ENCODE measurements around the gene ABHD12B. TPM values are rescaled to one million over a fixed set of nuclear protein-coding genes. Genes with fewer than 3 reads are reported as not detected.

The ABHD12B gene
- polyA plus RNA-seq, 1 of the 3 experiments (the other 2 are of a cell fraction): not detected

DNA sequence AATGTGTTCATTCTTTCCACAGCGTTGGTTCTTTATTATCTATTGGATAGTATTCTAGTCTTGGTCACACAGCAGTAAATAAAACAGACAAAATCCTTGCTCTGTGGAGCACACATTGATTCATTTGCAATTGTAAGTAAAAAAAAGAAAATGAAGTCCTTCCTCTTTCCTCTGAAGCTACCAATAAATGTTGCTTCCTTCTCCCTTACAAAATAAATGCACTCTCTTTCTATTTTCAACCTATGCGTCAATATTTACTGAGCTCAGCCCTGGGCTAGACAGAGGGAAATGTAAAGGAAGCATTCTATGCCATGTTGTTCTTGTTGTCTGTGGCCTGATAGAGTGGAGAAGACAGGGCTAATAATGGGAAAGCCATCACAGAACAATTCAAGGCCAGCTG, 2.9 kb downstream of the ABHD12B start:
- Histone ChIP-seq H3K27me3 (ENCODE audit: insufficient read depth) (no peaks in the 10 kb centered on the region), H3K4me1 (ENCODE audit: control insufficient read depth in 1 of 2, insufficient read depth in 2 of 2, low read depth in 1 of 2, low read length in 1 of 2) (no peaks in the 10 kb centered on the region; a peak in 1 of 4 replicates), H3K79me2 (ENCODE audit: insufficient read depth) (no peaks in the 10 kb centered on the region), H3K4me3 (ENCODE audit: low read depth in 2 of 2, low read length in 1 of 2) (no peak overlapping the region), H3K9ac (no peak overlapping the region), H3K27ac (ENCODE audit: low read depth in 2 of 2, low read length in 1 of 2) (no peak overlapping the region), H3K9me3 (no peaks in the 10 kb centered on the region), H3K9me2 (no peaks in the 10 kb centered on the region), H3F3A (replicated peaks; ENCODE audit: insufficient read depth) (no peaks in the 10 kb centered on the region), H3K4me2 (no peak overlapping the region), H4K20me1 (ENCODE audit: insufficient read depth) (no peaks in the 10 kb centered on the region), H2AFZ (ENCODE audit: low read depth) (no peak overlapping the region), H3K36me3 (replicated peaks in 1 of 2; ENCODE audit: control insufficient read depth in 1 of 2, insufficient read depth in 2 of 2, low read length in 1 of 2) (no peaks in the 10 kb centered on the region)
- ChIA-PET POLR2A (no interaction called here), CTCF (interaction anchor here (1.3 kb wide), 1 partner anchor 15 kb away, joined by 4 read pairs; no protein-coding TSS in a partner anchor)
- 86% methylated on average over 2 of the region's 2 CpGs for WGBS (ENCODE audit: low lambda C conversion rate)
- TF ChIP-seq RAD21 (IDR thresholded peaks at IDR 0.05; ENCODE audit: low read length) (no peak), REST (IDR thresholded peaks at IDR 0.05; ENCODE audit: low read depth, low read length) (no peak), NRF1 (IDR thresholded peaks at IDR 0.05; ENCODE audit: low read depth, low read length) (no peak), EZH2phosphoT487 (IDR thresholded peaks at IDR 0.05; ENCODE audit: borderline replicate concordance, low read depth) (no peak), MXI1 (IDR thresholded peaks at IDR 0.05; ENCODE audit: low read depth, low read length) (no peak), ELF1 (IDR thresholded peaks at IDR 0.05) (no peak), EP300 (IDR thresholded peaks at IDR 0.05; ENCODE audit: borderline replicate concordance in 1 of 2, low read depth in 1 of 2, low read length in 1 of 2) (no peak), FOXM1 (IDR thresholded peaks at IDR 0.05; ENCODE audit: low read depth) (no peak), MEF2A (IDR thresholded peaks at IDR 0.05; ENCODE audit: borderline replicate concordance, low read depth) (no peak), JUND (IDR thresholded peaks at IDR 0.05) (no peak), GABPA (IDR thresholded peaks at IDR 0.05; ENCODE audit: low read depth) (no peak), USF1 (IDR thresholded peaks at IDR 0.05; ENCODE audit: borderline replicate concordance, low read depth) (no peak), CHD2 (IDR thresholded peaks at IDR 0.05; ENCODE audit: low read length, partially characterized antibody) (no peak)
- DNase-seq: no peak

GRCh38 chr14:50875359-50876070, 3.7 kb downstream of the ABHD12B start:
- WGBS (ENCODE audit: low lambda C conversion rate): 85% methylated on average over 7 of the region's 7 CpGs
- POLR2A ChIA-PET: no interaction called here
- CTCF ChIA-PET: interaction anchor here (1.3 kb wide), 1 partner anchor 15 kb away, joined by 4 read pairs; no protein-coding TSS in a partner anchor
- H3K27ac ChIP-seq (ENCODE audit: low read depth in 2 of 2, low read length in 1 of 2): no peak overlapping the region
- TF ChIP-seq CHD2 (IDR thresholded peaks at IDR 0.05; ENCODE audit: low read length, partially characterized antibody): no peak
- no peak for TF ChIP-seq TEAD4 (IDR thresholded peaks at IDR 0.05; ENCODE audit: borderline replicate concordance, insufficient read depth)
- TF ChIP-seq NFIC (IDR thresholded peaks at IDR 0.05; ENCODE audit: borderline replicate concordance): no peak
- TF ChIP-seq NRF1 (IDR thresholded peaks at IDR 0.05; ENCODE audit: low read depth, low read length): no peak
- H3K4me3 ChIP-seq (ENCODE audit: low read depth in 2 of 2, low read length in 1 of 2): no peak overlapping the region
- H3K4me1 ChIP-seq (ENCODE audit: control insufficient read depth in 1 of 2, insufficient read depth in 2 of 2, low read depth in 1 of 2, low read length in 1 of 2): peaks cover 0 to 2% of the 10 kb centered on the region in 2 experiments; a peak in 1 of 4 replicates
- H2AFZ ChIP-seq (ENCODE audit: low read depth): no peak overlapping the region
- H3K9ac ChIP-seq: no peak overlapping the region
- H3K9me2 ChIP-seq: no peaks in the 10 kb centered on the region
- no peak overlapping the region for H3K4me2 ChIP-seq
- no peaks in the 10 kb centered on the region for H3K27me3 ChIP-seq (ENCODE audit: insufficient read depth)
- H3K36me3 ChIP-seq (replicated peaks in 1 of 2; ENCODE audit: control insufficient read depth in 1 of 2, insufficient read depth in 2 of 2, low read length in 1 of 2): no peaks in the 10 kb centered on the region
- H3K79me2 ChIP-seq (ENCODE audit: insufficient read depth): no peaks in the 10 kb centered on the region
- no peaks in the 10 kb centered on the region for H4K20me1 ChIP-seq (ENCODE audit: insufficient read depth)
- DNase-seq: no peak
- no peaks in the 10 kb centered on the region for H3K9me3 ChIP-seq
- no peaks in the 10 kb centered on the region for H3F3A ChIP-seq (replicated peaks; ENCODE audit: insufficient read depth)
